ENCODE measurements around the gene DAAM1.

DNA sequence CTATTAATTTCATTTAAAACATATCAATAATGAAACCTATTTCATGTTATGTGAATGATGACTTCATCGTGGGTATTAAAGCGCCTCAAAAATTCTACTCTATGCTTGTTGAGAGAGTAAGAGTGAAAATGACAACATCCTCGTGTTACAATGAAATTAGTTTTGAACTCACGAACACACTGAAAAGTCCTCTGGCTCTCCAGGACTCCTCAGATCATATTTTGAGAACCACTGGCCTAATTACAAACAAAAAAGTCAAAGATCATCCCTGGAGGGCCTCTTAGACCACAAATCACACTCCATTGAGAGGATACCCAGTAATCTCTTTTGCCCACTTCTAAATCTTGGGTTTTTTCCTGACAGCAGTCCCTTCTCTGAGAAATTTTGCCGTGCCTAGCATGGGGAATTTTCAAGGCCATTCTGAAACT lies 19.1 kb downstream of the DAAM1 start:
- TF ChIP-seq, protein P1, sequence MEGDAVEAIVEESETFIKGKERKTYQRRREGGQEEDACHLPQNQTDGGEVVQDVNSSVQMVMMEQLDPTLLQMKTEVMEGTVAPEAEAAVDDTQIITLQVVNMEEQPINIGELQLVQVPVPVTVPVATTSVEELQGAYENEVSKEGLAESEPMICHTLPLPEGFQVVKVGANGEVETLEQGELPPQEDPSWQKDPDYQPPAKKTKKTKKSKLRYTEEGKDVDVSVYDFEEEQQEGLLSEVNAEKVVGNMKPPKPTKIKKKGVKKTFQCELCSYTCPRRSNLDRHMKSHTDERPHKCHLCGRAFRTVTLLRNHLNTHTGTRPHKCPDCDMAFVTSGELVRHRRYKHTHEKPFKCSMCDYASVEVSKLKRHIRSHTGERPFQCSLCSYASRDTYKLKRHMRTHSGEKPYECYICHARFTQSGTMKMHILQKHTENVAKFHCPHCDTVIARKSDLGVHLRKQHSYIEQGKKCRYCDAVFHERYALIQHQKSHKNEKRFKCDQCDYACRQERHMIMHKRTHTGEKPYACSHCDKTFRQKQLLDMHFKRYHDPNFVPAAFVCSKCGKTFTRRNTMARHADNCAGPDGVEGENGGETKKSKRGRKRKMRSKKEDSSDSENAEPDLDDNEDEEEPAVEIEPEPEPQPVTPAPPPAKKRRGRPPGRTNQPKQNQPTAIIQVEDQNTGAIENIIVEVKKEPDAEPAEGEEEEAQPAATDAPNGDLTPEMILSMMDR (IDR thresholded peaks at IDR 0.05), result no peak
- no peak for TF ChIP-seq EZH2phosphoT487 (IDR thresholded peaks at IDR 0.05)
- no peak for TF ChIP-seq EZH2 (IDR thresholded peaks at IDR 0.05)
